CD4-positive, alpha-beta T cell treated with Interleukin-1 beta for 1 hour (primary cell): Measurements from ENCODE around the gene PPIC.

Experiments
- DNase-seq, 2 donors: peaks; one replicate each; pipeline ENCODE4 v3.0.0-alpha.2; 2020 to 2022

PPIC gene

GRCh38 chr5:123036391-123037103, at the start of gene PPIC:
Gene PPIC, minus strand, starts transcription at chr5:123036725. Its CDS starts 100 bp downstream, at chr5:123036625.
- no peak for DNase-seq

GRCh38 chr5:123085638-123086286, 49.2 kb upstream of the PPIC start:
- no peak for DNase-seq

DNA sequence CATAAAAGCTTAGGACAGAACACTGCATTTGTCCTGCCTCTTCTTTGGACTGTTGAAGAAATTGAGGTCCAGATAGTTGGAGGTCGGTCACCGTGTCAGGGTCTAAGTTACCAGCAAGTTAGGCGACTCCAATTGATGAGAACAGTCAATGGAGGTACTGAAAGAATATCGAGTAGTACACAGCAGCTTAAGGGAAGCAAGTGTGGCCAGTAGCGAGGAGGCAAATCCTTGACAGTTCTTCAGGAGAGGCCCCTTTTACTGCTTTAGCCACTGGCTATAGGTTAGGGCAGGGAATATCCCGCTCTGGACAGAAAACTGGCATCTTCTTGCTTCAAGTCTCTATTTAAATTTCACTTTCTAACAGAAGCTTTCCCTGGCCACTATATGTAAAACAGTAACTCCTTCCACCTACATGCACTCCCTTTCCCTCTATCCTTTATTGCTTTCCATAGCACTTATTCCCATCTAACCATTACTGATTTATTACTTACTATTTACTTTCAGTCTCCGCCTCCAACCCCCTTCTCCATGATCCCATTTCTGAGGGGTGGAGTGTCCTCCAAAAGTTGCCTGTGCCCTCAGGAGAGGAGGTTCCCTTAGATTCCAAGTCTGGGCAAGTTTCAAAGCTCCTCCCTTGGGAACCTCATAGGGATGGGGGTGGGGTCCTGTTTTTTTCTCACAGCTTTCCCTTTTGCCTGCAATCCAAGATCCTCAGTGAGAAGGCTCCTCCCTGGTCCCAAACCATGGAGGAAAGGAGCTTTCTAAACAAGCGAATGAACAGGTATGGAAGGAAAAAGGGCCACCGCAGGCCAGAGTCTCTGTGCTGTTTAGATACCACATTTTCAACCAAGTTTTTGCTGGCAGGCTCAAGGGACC, 48.4 kb upstream of the PPIC start:
- no peak for DNase-seq

- no peak for DNase-seq
Observed at GRCh38 chr5:123083298-123083697, 46.8 kb upstream of the PPIC start.

DNA sequence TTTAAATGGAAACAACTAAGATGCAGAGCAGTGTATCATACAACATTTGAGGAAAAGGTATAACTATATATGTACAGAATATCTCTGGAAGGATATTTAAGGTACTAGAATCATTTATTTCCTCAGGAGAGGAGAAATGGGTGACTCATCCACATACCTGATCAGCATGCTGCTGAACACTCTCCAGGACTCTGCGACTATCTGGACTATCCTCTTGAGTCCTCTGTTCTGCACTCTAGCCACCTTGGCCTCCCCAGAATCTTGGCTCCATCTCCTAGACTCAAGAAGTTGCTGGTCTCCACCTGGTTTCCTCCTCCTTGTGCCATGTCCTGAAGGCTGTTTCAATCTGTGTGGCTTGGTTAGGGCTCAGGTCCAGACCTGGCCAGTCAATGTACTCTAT, 43.7 kb upstream of the PPIC start:
- DNase-seq: no peak

GRCh38 chr5:123075521-123076163, 39.1 kb upstream of the PPIC start:
- DNase-seq: no peak

GRCh38 chr5:123068368-123068938, 31.9 kb upstream of the PPIC start:
- DNase-seq: no peak

GRCh38 chr5:123066016-123066415, 29.5 kb upstream of the PPIC start:
- no peak for DNase-seq

- DNase-seq: no peak
Observed at GRCh38 chr5:123059455-123059854, 22.9 kb upstream of the PPIC start.

GRCh38 chr5:123051206-123051605, 14.7 kb upstream of the PPIC start:
- DNase-seq: no peak

GRCh38 chr5:123047706-123048105, 11.2 kb upstream of the PPIC start:
- DNase-seq: no peak

GRCh38 chr5:123046222-123046621, 9.7 kb upstream of the PPIC start:
- DNase-seq: no peak

- DNase-seq: no peak
Observed at GRCh38 chr5:123044926-123045617, 8.5 kb upstream of the PPIC start.

DNA sequence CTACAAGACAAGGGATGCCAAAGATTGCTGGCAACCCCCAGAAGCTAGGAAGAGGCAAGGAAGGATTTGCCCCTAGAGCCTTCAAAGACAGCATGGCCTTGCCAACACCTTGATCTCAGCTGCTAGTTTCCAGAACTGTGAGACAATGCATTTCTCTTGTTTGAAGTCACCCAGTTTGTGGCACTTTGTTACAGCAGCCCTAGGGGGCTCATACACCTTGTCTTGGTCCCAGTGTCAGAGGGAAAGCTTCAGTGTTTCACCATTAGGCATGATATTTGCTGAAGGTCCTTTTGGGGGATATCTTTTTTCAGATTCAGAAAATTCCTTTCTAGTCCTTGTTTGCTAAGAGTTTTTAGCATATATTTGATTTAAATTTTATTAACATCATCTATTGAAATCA, 3.1 kb upstream of the PPIC start:
- no peak for DNase-seq

DNA sequence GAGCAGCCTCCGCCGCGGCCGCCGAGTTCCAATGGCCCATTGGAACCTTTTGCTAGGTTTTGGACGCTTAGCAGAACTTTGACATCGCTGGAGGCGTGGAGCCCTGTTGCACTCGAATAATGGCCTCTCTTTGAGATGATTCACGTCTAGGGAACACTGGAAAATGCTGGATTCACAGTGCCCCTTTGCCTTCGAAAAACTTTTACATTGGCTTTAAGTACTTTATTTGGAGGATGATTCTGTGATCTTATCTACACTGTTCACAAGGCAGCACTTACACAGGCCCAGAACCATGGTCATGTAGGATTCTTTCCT, 536 bp upstream of the PPIC start:
- DNase-seq: no peak

DNA sequence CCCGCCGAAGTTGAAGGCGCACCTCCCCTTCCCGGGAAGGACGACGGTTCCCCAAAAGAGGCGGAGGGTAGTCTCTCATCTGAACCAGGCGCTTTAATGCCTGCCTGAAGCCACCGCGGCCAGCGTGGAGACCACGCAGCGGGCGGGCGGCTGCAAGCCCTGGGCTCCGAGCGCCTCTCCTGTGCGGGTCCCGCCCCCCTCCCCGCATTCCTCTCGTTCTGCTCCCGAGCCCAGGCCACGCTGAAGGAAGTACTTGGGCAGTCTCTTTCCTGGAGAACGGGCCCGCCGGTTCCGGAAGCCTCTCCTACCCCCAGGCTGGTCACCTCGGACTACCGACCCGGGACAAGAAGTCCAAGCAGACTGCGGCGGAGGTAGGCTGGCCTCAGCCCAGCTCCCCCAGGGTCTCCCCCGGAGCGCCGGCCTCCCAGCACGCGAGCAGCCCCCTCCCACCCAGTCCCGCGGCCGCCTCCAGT, 571 bp downstream of the PPIC start:
- no peak for DNase-seq

- no peak for DNase-seq
Observed at GRCh38 chr5:123035360-123035917, 1.1 kb downstream of the PPIC start.

GRCh38 chr5:123033157-123033671, 3.3 kb downstream of the PPIC start:
- no peak for DNase-seq

GRCh38 chr5:123028222-123028621, 8.3 kb downstream of the PPIC start:
- DNase-seq: no peak

DNA sequence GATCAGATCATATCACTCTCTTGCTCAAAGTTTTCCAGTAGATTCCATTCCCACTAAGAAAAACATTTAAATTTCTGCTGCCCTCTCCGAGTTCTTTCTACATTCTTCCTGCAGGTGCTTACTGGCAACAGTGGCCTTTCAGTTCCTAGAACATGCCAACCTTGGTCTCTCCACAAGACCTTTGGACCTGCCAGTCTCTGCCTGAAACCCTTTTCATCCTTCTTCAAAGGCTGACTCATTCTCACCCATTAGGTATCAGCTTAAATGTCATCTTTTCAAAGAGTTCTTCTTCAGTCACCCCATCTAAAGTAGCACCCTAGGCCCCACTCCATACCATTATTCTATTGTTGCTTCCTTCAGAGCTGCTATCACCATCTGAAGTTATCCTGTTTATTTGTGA, 21.8 kb downstream of the PPIC start:
- no peak for DNase-seq

GRCh38 chr5:123012321-123012720, 24.2 kb downstream of the PPIC start:
- DNase-seq: no peak

DNA sequence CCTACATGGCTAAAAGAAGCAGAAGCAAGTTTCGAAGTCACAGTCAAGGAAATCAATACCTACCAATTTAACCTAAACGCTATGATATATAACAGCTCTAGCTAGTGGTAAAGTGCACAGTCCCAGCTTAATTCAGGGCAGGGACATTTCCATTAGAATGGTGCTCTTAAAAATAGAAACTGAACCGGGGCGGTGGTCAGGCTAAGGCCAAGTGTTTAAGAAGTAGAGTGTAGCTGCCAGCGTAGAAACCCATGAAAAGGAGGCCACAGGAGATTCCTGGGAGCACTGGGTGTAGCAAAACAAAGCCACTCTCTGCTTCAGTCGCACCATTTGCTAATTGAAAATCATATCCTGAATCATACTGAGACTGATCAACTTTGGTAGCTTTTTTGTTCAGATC, 28.8 kb downstream of the PPIC start:
- DNase-seq: no peak
